Vagina (tissue), 2 donors: Measurements from ENCODE around the gene PLA2G4B. TPM values are rescaled to one million over a fixed set of nuclear protein-coding genes. Genes with fewer than 3 reads are reported as not detected.

Source experiments
- DNase-seq, 2 donors: peaks; one replicate each; pipeline ENCODE4 v3.0.0-alpha.2; 2017; ENCODE audit errors: extremely low spot score in 2 of 2
- H3K27ac ChIP-seq: fragments of 200-600 bp; sonication (generic); one replicate; pipeline ENCODE4 v1.5.1; 2019
- H3K27me3 ChIP-seq: fragments of 200-600 bp; sonication (generic); one replicate; pipeline ENCODE4 v1.5.1; 2019
- H3K36me3 ChIP-seq, 2 donors: fragments of 200-600 bp; sonication (generic); one replicate each; pipeline ENCODE4 v1.5.1; 2017 to 2019
- H3K4me1 ChIP-seq: fragments of 200-600 bp; sonication (generic); one replicate; pipeline ENCODE4 v1.5.1; 2019
- H3K4me3 ChIP-seq, 2 donors: fragments of 200-600 bp; sonication (generic); 1 replicate in 1 of 2; 2 replicates in 1 of 2; pipeline ENCODE4 v1.5.1; 2016 to 2019
- H3K9me3 ChIP-seq: fragments of 200-600 bp; sonication (generic); one replicate; pipeline ENCODE4 v1.5.1; 2019
- CTCF ChIP-seq, 3 experiments: fragments of 450-650 bp in 2 of 3; fragments of 200-600 bp in 1 of 3; sonication (generic) in 1 of 3; IDR thresholded peaks; one replicate each; pipeline ENCODE4 v1.5.1; 2017 to 2019; ENCODE audit warnings: antibody characterized with exemption in 3 of 3, mild to moderate bottlenecking in 2 of 3, moderate library complexity in 2 of 3
- POLR2A ChIP-seq, 2 donors: fragments of 450-650 bp; IDR thresholded peaks; one replicate each; pipeline ENCODE4 v1.6.1; 2017; ENCODE audit warnings: antibody characterized with exemption in 2 of 2, mild to moderate bottlenecking in 2 of 2, moderate library complexity in 2 of 2
- POLR2AphosphoS5 ChIP-seq, 2 donors: sonication (generic); formaldehyde crosslinking; IDR thresholded peaks; one replicate each; pipeline ENCODE4 v1.9.0; 2017; ENCODE audit warnings: antibody characterized with exemption in 2 of 2, mild to moderate bottlenecking in 2 of 2, low read depth in 1 of 2; ENCODE audit not compliant: insufficient read depth in 1 of 2
- intact Hi-C: fragments of 100-400 bp; cut with DNase I; formaldehyde crosslinking; loops from one replicate; pipeline ENCODE4 v1.15.1; 2023
- total RNA-seq: library from RNA; depleted of rRNA; stranded (reverse); fragments of >200 nt; gene quantifications from one replicate; pipeline ENCODE4 v1.2.3, GENCODE V29; 2016

PLA2G4B gene
- total RNA-seq, 1 donor from 2014 or later, result 34.1 TPM

- H3K9me3 ChIP-seq, result no peaks in the 10 kb centered on the region
- H3K4me3 ChIP-seq, result no peak overlapping the region
- no peak overlapping the region for H3K27ac ChIP-seq
- TF ChIP-seq POLR2AphosphoS5 (IDR thresholded peaks at IDR 0.05; ENCODE audit: insufficient read depth in 1 of 2, low read depth in 1 of 2), result no peak
- no peak for TF ChIP-seq POLR2A (IDR thresholded peaks at IDR 0.05)
- no peak for TF ChIP-seq CTCF (IDR thresholded peaks at IDR 0.05)
- H3K4me1 ChIP-seq, result no peaks in the 10 kb centered on the region
- H3K36me3 ChIP-seq, result no peaks in the 10 kb centered on the region
- intact Hi-C loops, result no loop called here
- DNase-seq, result no peak
- no peaks in the 10 kb centered on the region for H3K27me3 ChIP-seq
These were observed 32.7 kb downstream of the PLA2G4B start for GRCh38 chr15:41871175-41871905.

- Histone ChIP-seq H3K4me3 (no peak overlapping the region), H3K9me3 (no peaks in the 10 kb centered on the region), H3K4me1 (no peaks in the 10 kb centered on the region), H3K27me3 (no peaks in the 10 kb centered on the region), H3K27ac (no peak overlapping the region), H3K36me3 (no peaks in the 10 kb centered on the region)
- TF ChIP-seq POLR2AphosphoS5 (IDR thresholded peaks at IDR 0.05; ENCODE audit: insufficient read depth in 1 of 2, low read depth in 1 of 2) (no peak), POLR2A (IDR thresholded peaks at IDR 0.05) (no peak), CTCF (IDR thresholded peaks at IDR 0.05) (no peak)
- intact Hi-C loops, result no loop called here
- DNase-seq, result no peak
These were observed 33.6 kb downstream of the PLA2G4B start for GRCh38 chr15:41872166-41872747.

GRCh38 chr15:41873711-41874110 is 35.1 kb downstream of the PLA2G4B start:
- TF ChIP-seq CTCF (IDR thresholded peaks at IDR 0.05), result no peak
- TF ChIP-seq POLR2A (IDR thresholded peaks at IDR 0.05), result no peak
- TF ChIP-seq POLR2AphosphoS5 (IDR thresholded peaks at IDR 0.05; ENCODE audit: insufficient read depth in 1 of 2, low read depth in 1 of 2), result no peak
- intact Hi-C loops, result no loop called here
- Histone ChIP-seq H3K4me1 (no peaks in the 10 kb centered on the region), H3K27ac (no peak overlapping the region), H3K4me3 (no peak overlapping the region), H3K27me3 (no peaks in the 10 kb centered on the region), H3K9me3 (no peaks in the 10 kb centered on the region), H3K36me3 (no peaks in the 10 kb centered on the region)
- DNase-seq, result no peak

GRCh38 chr15:41874736-41875135 is 36.1 kb downstream of the PLA2G4B start:
- Histone ChIP-seq H3K4me1 (peaks cover 1% of the 10 kb centered on the region), H3K9me3 (no peaks in the 10 kb centered on the region), H3K27ac (no peak overlapping the region), H3K4me3 (no peak overlapping the region), H3K36me3 (no peaks in the 10 kb centered on the region), H3K27me3 (no peaks in the 10 kb centered on the region)
- no peak for DNase-seq
- no peak for TF ChIP-seq CTCF (IDR thresholded peaks at IDR 0.05)
- intact Hi-C loops, result no loop called here

GRCh38 chr15:41876007-41876406 is 37.4 kb downstream of the PLA2G4B start:
- no peak for DNase-seq
- Histone ChIP-seq H3K4me3 (no peak overlapping the region), H3K4me1 (peaks cover 13% of the 10 kb centered on the region), H3K36me3 (no peaks in the 10 kb centered on the region), H3K27ac (no peak overlapping the region), H3K27me3 (no peaks in the 10 kb centered on the region), H3K9me3 (no peaks in the 10 kb centered on the region)
- no peak for TF ChIP-seq POLR2A (IDR thresholded peaks at IDR 0.05)
- no peak for TF ChIP-seq POLR2AphosphoS5 (IDR thresholded peaks at IDR 0.05; ENCODE audit: insufficient read depth in 1 of 2, low read depth in 1 of 2)
- TF ChIP-seq CTCF (IDR thresholded peaks at IDR 0.05), result no peak
- intact Hi-C loops, result no loop called here
